KOPT-K1 (cell line): ENCODE data around the gene GNB5.

ENCODE experiments used
- H3K27ac ChIP-seq: fragments of 200-600 bp; sonication (generic); 2 replicates; pipeline ENCODE4 v1.5.1; 2016; ENCODE audit warnings: antibody characterized with exemption, mild to moderate bottlenecking, low read depth, low read length; ENCODE audit not compliant: poor library complexity, severe bottlenecking
- H3K36me3 ChIP-seq: fragments of 200-600 bp; sonication (generic); 2 replicates; pipeline ENCODE4 v1.5.1; 2017; ENCODE audit warnings: antibody characterized with exemption, mild to moderate bottlenecking, low read length, moderate library complexity; ENCODE audit not compliant: insufficient read depth
- H3K9me3 ChIP-seq: fragments of 200-600 bp; sonication (generic); 2 replicates; pipeline ENCODE4 v1.5.1; 2017; ENCODE audit warnings: antibody characterized with exemption, low read length, mild to moderate bottlenecking; ENCODE audit not compliant: insufficient read depth, poor library complexity, severe bottlenecking

GNB5 gene

DNA sequence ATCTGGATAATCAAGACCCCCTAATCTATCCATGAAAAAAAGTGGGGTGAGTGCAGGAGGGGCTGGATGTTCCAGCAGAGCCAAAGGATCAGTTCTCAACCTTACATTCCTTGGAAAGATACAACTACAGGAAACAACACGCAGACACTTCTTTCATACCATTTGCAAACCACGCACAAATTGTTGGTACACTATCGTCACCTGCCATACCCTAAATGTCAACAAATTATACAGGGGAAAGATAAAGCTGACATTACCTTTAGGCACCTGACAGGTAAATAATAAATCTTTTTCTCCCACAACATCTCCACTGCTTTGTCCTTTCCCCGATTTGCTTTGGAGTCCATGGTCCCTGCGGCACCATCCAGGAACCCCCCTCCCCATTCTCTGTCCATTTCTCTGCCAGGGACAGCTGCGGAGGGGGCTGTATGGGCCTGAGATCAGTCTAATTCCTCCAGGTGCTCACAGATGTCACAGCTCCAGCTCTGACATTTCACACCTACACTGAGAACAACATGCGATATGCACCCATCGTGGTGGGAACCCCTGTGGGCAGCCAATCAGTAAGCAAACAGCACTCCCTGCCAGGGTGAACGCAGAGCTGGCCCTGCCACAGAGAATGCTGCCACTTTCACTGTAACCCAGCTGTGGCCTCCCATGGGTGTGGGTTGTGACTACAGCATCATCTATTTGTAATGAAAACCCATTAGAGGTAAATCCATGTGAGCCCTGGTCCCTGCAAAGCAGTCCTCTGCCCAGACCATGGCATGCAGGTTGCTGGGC lies 41.0 kb downstream of the GNB5 start:
- Histone ChIP-seq H3K27ac (no peak overlapping the region), H3K9me3 (no peaks in the 10 kb centered on the region), H3K36me3 (peaks cover 57% of the 10 kb centered on the region)

DNA sequence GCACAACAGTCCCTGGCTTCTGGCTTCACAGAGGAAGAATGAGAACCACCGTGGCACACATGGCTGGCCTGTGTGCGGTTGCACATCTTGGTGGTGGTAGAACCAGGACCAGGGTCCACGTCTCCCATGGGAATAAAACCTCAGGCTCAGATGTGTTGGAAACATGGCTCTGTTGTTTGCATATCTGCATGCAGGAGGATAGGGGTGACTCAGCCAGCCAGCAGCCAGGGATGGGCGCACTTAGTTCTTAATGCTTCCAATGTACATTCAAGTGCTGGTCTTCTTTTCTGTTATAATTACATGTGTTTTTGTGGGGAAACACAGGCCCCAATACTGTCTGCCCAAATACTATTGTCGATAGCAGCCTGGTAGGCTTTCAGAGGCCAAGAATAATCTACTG lies 42.8 kb downstream of the GNB5 start:
- Histone ChIP-seq H3K9me3 (no peaks in the 10 kb centered on the region), H3K27ac (no peak overlapping the region), H3K36me3 (peaks cover 68% of the 10 kb centered on the region)

DNA sequence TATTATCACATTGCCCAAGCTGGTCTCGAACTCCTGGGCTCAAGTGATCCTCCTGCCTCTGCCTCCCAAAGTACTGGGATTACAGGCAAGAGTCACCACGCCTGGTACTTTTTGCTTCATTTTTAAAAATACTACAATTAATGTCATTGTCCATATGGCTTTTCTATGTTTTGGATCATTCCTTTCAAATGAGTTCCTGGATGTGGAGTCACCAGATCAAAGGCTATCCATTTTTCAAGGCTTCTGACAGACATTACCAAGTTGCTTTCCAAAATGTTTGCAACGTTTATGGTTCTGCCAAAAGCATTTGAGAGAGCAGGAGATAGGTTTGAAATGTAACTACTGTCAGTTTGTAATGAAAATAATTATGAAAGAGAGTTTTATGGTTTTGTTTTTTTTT lies 44.4 kb downstream of the GNB5 start:
- no peaks in the 10 kb centered on the region for H3K9me3 ChIP-seq
- no peak overlapping the region for H3K27ac ChIP-seq
- peaks cover 64% of the 10 kb centered on the region for H3K36me3 ChIP-seq

DNA sequence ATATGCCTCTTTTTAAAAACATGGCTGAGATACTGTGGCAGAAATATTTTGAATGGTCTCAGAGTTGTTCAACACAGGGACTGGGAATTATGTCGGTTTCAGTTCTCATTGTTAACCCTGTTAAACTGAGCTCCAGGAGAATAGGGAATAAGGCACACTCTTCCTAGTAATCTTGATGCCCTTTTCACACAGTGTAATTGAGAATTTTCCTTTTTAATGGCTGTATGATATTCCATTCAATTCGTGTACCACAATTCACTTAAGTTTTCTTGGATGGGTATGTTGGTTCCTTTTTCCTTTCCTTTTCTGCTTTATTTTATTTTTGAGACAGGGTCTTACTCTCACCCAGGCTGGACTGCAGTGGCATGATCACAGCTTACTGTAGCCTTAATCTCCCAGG lies 44.9 kb downstream of the GNB5 start:
- H3K9me3 ChIP-seq: no peaks in the 10 kb centered on the region
- H3K27ac ChIP-seq: no peak overlapping the region
- H3K36me3 ChIP-seq: peaks cover 60% of the 10 kb centered on the region

DNA sequence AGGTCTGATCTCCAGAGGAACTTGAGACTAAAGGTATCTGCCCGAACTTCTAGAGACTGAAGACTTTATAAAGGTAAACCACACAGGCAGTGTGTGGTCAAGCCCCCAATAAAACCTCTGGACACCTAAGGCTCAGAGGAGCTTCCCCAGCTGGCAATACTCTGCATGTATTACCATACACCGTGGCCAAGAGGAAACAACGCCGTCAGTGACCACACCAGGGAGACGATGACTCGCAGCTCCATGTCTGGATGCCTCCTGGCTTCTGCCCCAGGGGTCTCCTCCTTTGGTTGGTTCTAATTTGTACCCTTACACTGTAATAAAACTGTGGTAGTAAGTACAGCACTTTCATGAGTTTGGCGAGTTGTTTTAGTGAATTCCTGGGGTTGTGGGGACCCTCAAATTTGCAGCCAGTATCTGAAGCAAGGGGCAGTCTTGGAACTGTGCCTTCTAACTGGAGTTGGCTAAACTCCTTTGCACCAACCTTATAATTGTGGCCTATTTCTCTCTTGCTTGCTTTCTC lies 46.5 kb downstream of the GNB5 start:
- H3K27ac ChIP-seq: no peak overlapping the region
- H3K9me3 ChIP-seq: no peaks in the 10 kb centered on the region
- H3K36me3 ChIP-seq: peaks cover 58% of the 10 kb centered on the region

DNA sequence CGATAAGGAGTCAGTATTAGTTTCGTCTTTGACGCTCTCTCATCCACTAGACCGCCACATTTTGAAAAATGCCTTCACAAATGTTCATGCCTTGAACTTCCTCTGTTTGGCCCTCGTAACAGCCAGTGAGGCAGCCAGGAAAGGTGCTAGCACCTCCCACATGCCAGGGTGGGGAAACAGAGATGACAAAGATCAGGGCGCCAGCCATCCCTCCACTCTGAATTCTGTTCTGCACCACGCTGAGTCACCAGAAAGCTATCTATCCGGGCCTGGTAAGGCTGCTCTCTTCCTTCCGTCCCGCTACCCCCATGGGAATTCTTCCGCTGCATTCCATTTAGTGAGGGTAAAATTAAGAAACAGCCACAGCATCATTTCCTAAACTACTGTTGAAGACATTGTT lies 47.3 kb downstream of the GNB5 start:
- Histone ChIP-seq H3K36me3 (peaks cover 55% of the 10 kb centered on the region), H3K9me3 (no peaks in the 10 kb centered on the region), H3K27ac (no peak overlapping the region)

DNA sequence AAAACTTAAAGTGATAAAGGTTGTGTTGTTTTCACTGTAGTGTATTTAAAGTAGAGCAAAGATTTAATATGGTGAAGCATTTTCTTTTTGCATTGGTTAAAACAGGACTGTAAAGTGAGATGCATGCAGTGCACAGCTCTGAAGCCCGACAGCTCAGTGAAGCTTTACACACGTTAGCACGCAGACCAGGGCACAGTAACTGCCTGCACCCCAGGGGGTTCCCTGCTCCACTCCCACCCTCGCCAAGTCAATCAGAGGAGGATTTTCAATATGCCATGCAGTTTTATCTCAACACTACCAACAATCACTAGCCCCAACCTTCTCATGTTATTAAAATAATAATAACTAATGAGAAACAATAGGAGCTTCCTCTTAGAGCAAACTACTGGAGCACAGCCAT lies 50.5 kb downstream of the GNB5 start:
- Histone ChIP-seq H3K27ac (no peak overlapping the region), H3K36me3 (peaks cover 48% of the 10 kb centered on the region), H3K9me3 (no peaks in the 10 kb centered on the region)

DNA sequence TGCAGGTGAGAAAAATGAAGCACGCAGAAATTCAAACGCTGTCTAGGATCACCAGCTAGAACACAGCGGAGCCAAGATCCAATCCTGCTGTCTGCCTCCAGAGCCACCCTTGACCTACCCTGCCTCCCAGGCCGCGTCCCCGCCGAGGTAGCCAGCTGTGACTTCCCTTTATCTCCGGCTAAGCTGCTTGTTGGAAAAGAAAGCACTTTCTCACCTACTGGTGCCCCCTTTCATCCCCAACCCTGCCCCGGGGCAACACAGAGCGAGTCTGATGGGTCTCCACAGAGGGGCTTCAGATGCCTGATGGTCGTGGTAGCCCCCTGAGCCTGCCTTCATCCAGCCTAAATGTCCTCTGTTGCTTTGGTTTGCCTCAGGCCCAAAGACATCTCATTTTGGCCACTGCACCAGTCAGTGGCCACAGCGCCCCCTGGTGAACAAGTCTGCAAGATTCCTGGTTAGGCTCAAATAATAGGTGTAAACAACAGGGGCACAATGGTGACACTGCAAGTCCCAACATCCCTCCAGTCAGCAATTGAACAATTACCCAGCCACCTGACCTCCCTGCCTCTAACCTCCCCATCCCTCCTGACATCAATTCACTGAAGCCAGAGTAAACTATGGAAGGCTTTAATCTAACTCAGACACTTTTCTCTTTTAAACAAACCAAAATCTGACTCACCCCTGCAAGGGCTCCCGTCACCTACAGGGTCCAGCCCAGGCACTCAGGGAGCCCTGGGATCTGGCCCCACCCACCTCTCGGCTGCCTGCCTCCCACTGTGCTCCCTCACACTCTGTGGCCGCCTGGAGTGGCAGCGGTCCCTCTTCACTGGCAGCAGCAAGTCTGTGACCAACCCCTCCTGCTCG lies 51.4 kb downstream of the GNB5 start:
- peaks cover 52% of the 10 kb centered on the region for H3K36me3 ChIP-seq
- H3K27ac ChIP-seq: no peak overlapping the region
- no peaks in the 10 kb centered on the region for H3K9me3 ChIP-seq

DNA sequence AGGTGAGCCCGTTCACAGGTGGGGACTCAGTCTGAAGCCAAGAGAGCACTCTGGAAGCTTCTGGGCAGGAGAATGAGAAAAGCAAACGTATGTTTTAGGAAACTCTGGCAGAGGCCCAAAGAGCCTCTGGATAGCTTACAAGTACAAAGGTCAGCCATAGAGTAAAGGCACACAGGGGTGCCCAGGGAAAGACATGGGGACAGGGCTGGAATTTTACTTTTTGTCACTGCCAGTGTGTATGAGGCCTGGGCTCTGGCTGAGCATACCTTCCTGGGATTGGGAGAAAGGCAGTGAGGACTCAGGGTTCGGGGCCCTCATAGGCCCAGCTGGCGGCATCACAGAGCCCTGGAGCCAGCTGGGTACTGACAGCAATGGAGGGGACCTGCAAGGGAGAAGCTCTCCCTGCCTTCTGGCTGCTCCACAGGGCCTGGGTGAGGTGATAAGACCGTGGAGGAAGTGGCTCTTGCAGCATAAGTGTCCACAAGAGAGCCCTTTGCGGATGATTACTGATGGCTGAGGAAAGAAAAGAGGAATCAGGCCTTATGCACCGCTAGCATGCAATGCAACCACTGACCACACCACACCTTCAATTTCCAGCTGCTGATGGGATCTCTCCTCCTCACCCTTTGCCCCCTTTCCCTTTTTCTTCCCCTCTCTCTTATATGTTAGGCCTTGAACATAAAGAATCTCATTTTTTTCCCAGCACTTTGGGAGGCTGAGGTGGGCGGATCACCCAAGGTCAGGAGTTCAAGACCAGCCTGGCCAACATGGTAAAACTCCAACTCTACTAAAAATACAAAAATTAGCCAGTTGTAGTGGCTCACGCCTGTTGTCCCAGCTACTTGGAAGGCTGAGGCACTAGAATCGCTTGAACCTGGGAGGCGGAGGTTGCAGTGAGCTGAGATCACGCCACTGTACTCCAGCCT lies 53.5 kb downstream of the GNB5 start:
- H3K9me3 ChIP-seq: no peaks in the 10 kb centered on the region
- no peak overlapping the region for H3K27ac ChIP-seq
- H3K36me3 ChIP-seq: peaks cover 47% of the 10 kb centered on the region

DNA sequence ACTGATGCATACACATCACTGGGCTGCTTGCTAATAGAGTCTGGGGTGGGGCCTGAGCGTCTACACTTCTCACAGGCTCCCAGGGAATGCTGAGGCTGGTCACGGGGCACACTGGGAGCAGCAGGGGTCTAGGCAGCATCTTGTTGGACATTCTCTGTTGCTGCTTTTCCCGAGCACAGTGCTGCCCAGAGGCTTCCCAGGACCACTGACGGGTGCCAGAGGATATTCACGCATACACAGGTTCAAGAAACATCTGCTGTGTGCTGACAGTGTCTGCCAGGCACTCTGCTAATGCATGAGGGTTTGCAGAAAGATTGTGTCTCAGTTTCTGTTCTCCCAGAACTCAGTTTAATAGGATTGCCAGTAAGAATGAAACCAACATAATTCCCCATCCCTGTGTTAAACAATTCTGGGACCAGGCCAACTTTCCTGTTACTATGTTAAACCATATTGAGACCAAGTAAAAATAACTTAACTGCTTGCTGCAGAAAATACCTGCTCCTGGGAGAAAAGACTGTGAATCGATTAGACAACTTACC lies 54.7 kb downstream of the GNB5 start:
- Histone ChIP-seq H3K27ac (no peak overlapping the region), H3K36me3 (peaks cover 56% of the 10 kb centered on the region), H3K9me3 (no peaks in the 10 kb centered on the region)

DNA sequence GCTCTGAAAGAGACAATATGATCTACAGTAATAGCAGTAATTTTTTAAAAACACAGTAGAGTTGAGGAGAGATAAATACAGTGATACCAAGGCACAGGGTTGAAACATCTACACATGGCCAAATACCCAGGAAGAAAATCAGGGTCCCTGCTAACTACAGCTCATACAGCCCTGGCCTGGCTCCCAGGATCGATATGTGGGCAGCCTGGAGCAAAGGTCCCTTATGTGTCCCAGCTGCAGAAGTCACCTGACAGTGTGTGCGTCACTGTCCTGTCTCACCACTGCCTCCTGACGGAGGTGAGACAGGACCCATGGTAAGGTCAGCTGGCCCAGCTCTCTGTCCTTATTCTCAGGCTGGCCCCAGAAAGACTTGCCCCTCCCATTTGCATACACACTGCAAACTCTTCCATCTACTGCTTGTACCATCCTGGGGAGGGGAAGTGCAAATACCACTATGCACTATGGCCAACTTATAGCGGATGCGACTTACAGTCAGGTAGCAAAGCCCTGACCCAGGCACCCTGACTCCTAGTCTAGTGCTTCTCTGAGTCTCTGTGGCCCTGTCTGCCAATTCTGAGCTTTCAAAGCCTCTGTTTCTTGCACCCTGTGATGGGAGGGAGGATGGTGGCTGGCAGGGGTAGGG lies 56.6 kb downstream of the GNB5 start:
- Histone ChIP-seq H3K27ac (no peak overlapping the region), H3K9me3 (no peaks in the 10 kb centered on the region), H3K36me3 (peaks cover 44% of the 10 kb centered on the region)

DNA sequence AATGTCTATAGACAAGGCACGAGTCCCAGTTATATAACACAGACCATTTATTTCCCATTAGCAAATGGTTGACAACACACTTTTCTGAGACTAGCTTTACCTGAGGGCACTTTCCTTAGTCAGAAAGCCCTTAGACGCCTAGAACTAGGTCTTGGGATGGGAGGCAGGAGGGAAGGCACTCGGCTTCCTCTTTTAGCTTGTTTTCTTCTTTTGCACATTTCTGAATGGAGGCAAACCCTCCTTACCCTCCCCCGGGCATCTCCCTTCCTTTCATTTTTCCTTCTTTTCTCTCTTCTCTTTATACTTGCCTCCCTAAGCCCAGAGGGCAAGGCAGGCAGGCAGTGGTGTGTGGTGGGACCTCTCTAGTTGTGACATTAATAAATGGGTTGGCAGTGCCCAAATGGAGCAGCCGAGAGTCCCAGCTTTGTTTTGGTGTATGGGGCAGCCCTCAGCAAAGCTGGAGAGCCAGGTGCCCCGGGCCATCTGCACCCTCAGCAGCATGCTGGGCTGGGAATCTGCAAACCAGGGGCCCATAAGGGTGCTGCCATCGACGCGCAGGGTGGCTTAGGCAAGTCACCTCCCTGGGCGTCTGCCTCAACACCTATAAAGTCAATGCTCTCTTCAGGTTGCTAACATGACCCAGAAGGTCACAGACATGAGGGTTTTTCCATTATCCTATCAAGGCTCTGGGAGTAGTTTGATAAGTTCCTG lies 57.5 kb downstream of the GNB5 start:
- H3K36me3 ChIP-seq: peaks cover 45% of the 10 kb centered on the region; the same call in 1 of the 2 replicates
- H3K27ac ChIP-seq: no peak overlapping the region
- H3K9me3 ChIP-seq: no peaks in the 10 kb centered on the region

DNA sequence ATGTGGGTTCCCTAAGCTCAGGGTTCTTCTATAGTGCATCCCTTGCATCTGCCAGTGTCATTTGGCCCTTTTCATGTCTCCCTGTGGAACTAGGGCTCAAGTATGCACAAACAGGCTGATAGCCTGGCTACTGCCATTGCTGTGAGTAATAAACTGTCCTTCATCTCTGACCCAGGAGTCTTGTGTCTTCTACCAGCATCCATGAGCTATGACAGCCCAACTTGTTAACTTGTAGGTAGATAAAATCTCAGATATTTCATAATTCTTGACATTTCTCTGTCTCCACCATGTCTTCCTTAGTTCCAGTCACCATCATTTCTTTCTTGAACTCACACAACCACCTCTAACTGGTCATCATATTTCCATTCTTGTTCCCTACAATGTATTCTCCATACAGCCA lies 59.1 kb downstream of the GNB5 start:
- peaks cover 40% of the 10 kb centered on the region; the same call in 1 of the 2 replicates for H3K36me3 ChIP-seq
- no peak overlapping the region for H3K27ac ChIP-seq
- no peaks in the 10 kb centered on the region for H3K9me3 ChIP-seq
